HAP-1 (cell line): ENCODE measurements around the gene INAFM1.
A peak's percentile ranks its signal among the peaks of the same experiment; 100 is the strongest.
"Not testable (repeated sequence)": the region's sequence is repeated elsewhere in the genome, so short reads cannot be mapped to it uniquely, and the experiment has no call there.

Source experiments
- DNase-seq, 2 experiments: peaks; one replicate each; pipeline ENCODE4 v3.0.0-alpha.2; 2016 to 2020; ENCODE audit warnings: low spot score in 2 of 2
- H3K27me3 ChIP-seq: fragments of 250-450 bp; sonication (Bioruptor Pico); 2 replicates; pipeline ENCODE4 v1.5.1; 2020; ENCODE audit warnings: low read depth, mild to moderate bottlenecking, moderate library complexity
- H3K36me3 ChIP-seq: fragments of 250-450 bp; sonication (Bioruptor Pico); replicated peaks from 2 replicates; pipeline ENCODE4 v1.5.1; 2020; ENCODE audit warnings: mild to moderate bottlenecking
- H3K4me1 ChIP-seq: fragments of 250-450 bp; sonication (Bioruptor Pico); 2 replicates; pipeline ENCODE4 v1.5.1; 2020; ENCODE audit warnings: mild to moderate bottlenecking
- H3K4me3 ChIP-seq: fragments of 250-450 bp; sonication (Bioruptor Pico); 2 replicates; pipeline ENCODE4 v1.5.1; 2020; ENCODE audit warnings: mild to moderate bottlenecking, moderate library complexity
- H3K9me3 ChIP-seq: fragments of 250-450 bp; sonication (Bioruptor Pico); 2 replicates; pipeline ENCODE4 v1.5.1; 2020; ENCODE audit warnings: mild to moderate bottlenecking, moderate library complexity
- in situ Hi-C: fragments of 300-500 bp; cut with MboI; formaldehyde crosslinking; loops from 3 replicates; pipeline ENCODE4 v1.14.3; 2020; ENCODE audit warnings: low sequenced_read_pairs, inconsistent platforms, mixed read lengths

Gene INAFM1

GRCh38 chr19:47253970-47254369 is 20.7 kb upstream of the INAFM1 start:
- no peaks in the 10 kb centered on the region for H3K9me3 ChIP-seq
- H3K27me3 ChIP-seq: no peaks in the 10 kb centered on the region
- DNase-seq: no peak
- H3K4me1 ChIP-seq: peaks cover 35% of the 10 kb centered on the region
- no peak overlapping the region for H3K4me3 ChIP-seq
- peaks cover 11% of the 10 kb centered on the region for H3K36me3 ChIP-seq
- in situ Hi-C loops: no loop called here

- peaks cover 29% of the 10 kb centered on the region for H3K4me1 ChIP-seq
- peaks cover 33% of the 10 kb centered on the region for H3K36me3 ChIP-seq
- in situ Hi-C loops: no loop called here
- H3K9me3 ChIP-seq: no peaks in the 10 kb centered on the region
- DNase-seq: peak; percentile 93 to 97
- H3K27me3 ChIP-seq: no peaks in the 10 kb centered on the region
- peak within 1 kb of the TSS; percentile 57 for H3K4me3 ChIP-seq
Observed at GRCh38 chr19:47255879-47256692, 18.6 kb upstream of the INAFM1 start, which contains the start of gene CCDC9. Gene CCDC9 (plus strand): TSS chr19:47256525. CDS start chr19:47258401, 1,876 bp downstream.

- Histone ChIP-seq H3K4me1 (peaks cover 28% of the 10 kb centered on the region), H3K36me3 (peaks cover 36% of the 10 kb centered on the region), H3K4me3 (peak overlapping the region; percentile 57), H3K27me3 (no peaks in the 10 kb centered on the region), H3K9me3 (no peaks in the 10 kb centered on the region)
- DNase-seq: peak; percentile 99 to 100
- in situ Hi-C loops: no loop called here
Observed at GRCh38 chr19:47256693-47257410, 17.8 kb upstream of the INAFM1 start.

- in situ Hi-C loops: no loop called here
- DNase-seq: peak in 1 of 2 experiments; percentile 57
- peaks cover 28% of the 10 kb centered on the region for H3K4me1 ChIP-seq
- peaks cover 41% of the 10 kb centered on the region for H3K36me3 ChIP-seq
- peak overlapping the region; percentile 57 for H3K4me3 ChIP-seq
- no peaks in the 10 kb centered on the region for H3K9me3 ChIP-seq
- no peaks in the 10 kb centered on the region for H3K27me3 ChIP-seq
Observed at GRCh38 chr19:47257411-47258169, 17.1 kb upstream of the INAFM1 start.

GRCh38 chr19:47258434-47258833 is 16.3 kb upstream of the INAFM1 start:
- Histone ChIP-seq H3K36me3 (peaks cover 46% of the 10 kb centered on the region), H3K4me3 (peak overlapping the region; percentile 57; the same call in 1 of the 2 replicates), H3K27me3 (no peaks in the 10 kb centered on the region), H3K9me3 (no peaks in the 10 kb centered on the region), H3K4me1 (peaks cover 21% of the 10 kb centered on the region)
- no peak for DNase-seq
- in situ Hi-C loops: no loop called here

GRCh38 chr19:47258895-47259555 is 15.7 kb upstream of the INAFM1 start:
- Histone ChIP-seq H3K4me3 (no peak overlapping the region), H3K4me1 (peaks cover 16% of the 10 kb centered on the region), H3K27me3 (no peaks in the 10 kb centered on the region), H3K36me3 (peaks cover 48% of the 10 kb centered on the region), H3K9me3 (no peaks in the 10 kb centered on the region)
- in situ Hi-C loops: no loop called here
- no peak for DNase-seq

- Histone ChIP-seq H3K4me1 (peaks cover 15% of the 10 kb centered on the region), H3K27me3 (no peaks in the 10 kb centered on the region), H3K9me3 (no peaks in the 10 kb centered on the region), H3K4me3 (no peak overlapping the region), H3K36me3 (peaks cover 61% of the 10 kb centered on the region)
- DNase-seq: no peak
- in situ Hi-C loops: no loop called here
Observed at GRCh38 chr19:47260476-47260875, 14.2 kb upstream of the INAFM1 start.

- not testable (repeated sequence) for H3K4me1 ChIP-seq
Observed at GRCh38 chr19:47261946-47262793, 12.5 kb upstream of the INAFM1 start.

GRCh38 chr19:47264629-47265028 is 10.1 kb upstream of the INAFM1 start:
- H3K27me3 ChIP-seq: no peaks in the 10 kb centered on the region
- no peaks in the 10 kb centered on the region for H3K4me1 ChIP-seq
- no peak overlapping the region for H3K4me3 ChIP-seq
- in situ Hi-C loops: no loop called here
- H3K36me3 ChIP-seq: peaks cover 54% of the 10 kb centered on the region
- DNase-seq: no peak
- no peaks in the 10 kb centered on the region for H3K9me3 ChIP-seq

More at GRCh38 chr19:47261946-47262793, 12.5 kb upstream of the INAFM1 start:
- H3K9me3 ChIP-seq, H3K4me3 ChIP-seq, in situ Hi-C loops, DNase-seq, H3K27me3 ChIP-seq: not testable (repeated sequence)
- H3K36me3 ChIP-seq: peaks cover 67% of the 10 kb centered on the region

- in situ Hi-C loops: no loop called here
- peaks cover 46% of the 10 kb centered on the region for H3K36me3 ChIP-seq
- H3K4me3 ChIP-seq: no peak overlapping the region
- no peaks in the 10 kb centered on the region for H3K27me3 ChIP-seq
- DNase-seq: no peak
- no peaks in the 10 kb centered on the region for H3K9me3 ChIP-seq
- H3K4me1 ChIP-seq: no peaks in the 10 kb centered on the region
Observed at GRCh38 chr19:47266401-47266941, 8.2 kb upstream of the INAFM1 start.

GRCh38 chr19:47267350-47267759 is 7.3 kb upstream of the INAFM1 start:
- DNase-seq: no peak
- no peaks in the 10 kb centered on the region for H3K9me3 ChIP-seq
- in situ Hi-C loops: no loop called here
- peaks cover 3% of the 10 kb centered on the region for H3K4me1 ChIP-seq
- H3K27me3 ChIP-seq: no peaks in the 10 kb centered on the region
- peaks cover 44% of the 10 kb centered on the region for H3K36me3 ChIP-seq
- H3K4me3 ChIP-seq: no peak overlapping the region

GRCh38 chr19:47268028-47268427 is 6.7 kb upstream of the INAFM1 start:
- H3K36me3 ChIP-seq: peaks cover 40% of the 10 kb centered on the region
- H3K4me1 ChIP-seq: peaks cover 8% of the 10 kb centered on the region
- H3K27me3 ChIP-seq: no peaks in the 10 kb centered on the region
- DNase-seq: no peak
- in situ Hi-C loops: no loop called here
- H3K4me3 ChIP-seq: no peak overlapping the region
- no peaks in the 10 kb centered on the region for H3K9me3 ChIP-seq
